Naive thymus-derived CD4-positive, alpha-beta T cell (primary cell): ENCODE data around the gene RRP1B. TPM values are rescaled to one million over a fixed set of nuclear protein-coding genes. Genes with fewer than 3 reads are reported as not detected.

Experiments used
- ATAC-seq: fragments of 150-1000 bp; cut with Tn5 transposase; 2 replicates; pipeline ENCODE4 v1.10.0; 2021; ENCODE audit warnings: mild to moderate bottlenecking, moderate library complexity
- CTCF ChIA-PET: fragments of 350-600 bp; sonication (Branson Sonifier 250); formaldehyde crosslinking; loops from one replicate; lab custom pipeline; 2021; ENCODE audit warnings: antibody characterized with exemption; lab: Charles Lee
- POLR2A ChIA-PET: fragments of 350-600 bp; sonication (Branson Sonifier 250); formaldehyde crosslinking; loops from one replicate; lab custom pipeline; 2021; ENCODE audit warnings: antibody characterized with exemption, inconsistent platforms; lab: Charles Lee
- DNase-seq, 9 donors: peaks; one replicate each; pipeline versions ENCODE4 v3.0.0 to v3.0.0-alpha.2; 2020 to 2022; ENCODE audit warnings: mixed read lengths in 1 of 9
- H3K27ac ChIP-seq: one replicate; pipeline ENCODE4 v1.7.0; 2013; ENCODE audit warnings: mild to moderate bottlenecking, low read depth, low read length, moderate library complexity
- H3K27me3 ChIP-seq, 2 donors: one replicate each; pipeline ENCODE4 v1.7.0; 2013; ENCODE audit warnings: low read length in 2 of 2, mild to moderate bottlenecking in 2 of 2, moderate library complexity in 2 of 2; ENCODE audit not compliant: control insufficient read depth in 2 of 2, insufficient read depth in 2 of 2
- H3K36me3 ChIP-seq, 3 experiments: 1 replicate in 2 of 3; 2 replicates in 1 of 3; pipeline ENCODE4 v1.7.0; 2013; ENCODE audit warnings: low read length in 3 of 3, mild to moderate bottlenecking in 3 of 3, moderate library complexity in 1 of 3; ENCODE audit not compliant: insufficient read depth in 3 of 3, control insufficient read depth in 2 of 3
- H3K4me1 ChIP-seq, 2 donors: one replicate each; pipeline ENCODE4 v1.7.0; 2013; ENCODE audit warnings: low read length in 2 of 2, mild to moderate bottlenecking in 2 of 2, moderate library complexity in 1 of 2; ENCODE audit not compliant: control insufficient read depth in 2 of 2, insufficient read depth in 2 of 2
- H3K4me3 ChIP-seq: 2 replicates; pipeline ENCODE4 v1.7.0; 2013; ENCODE audit warnings: mild to moderate bottlenecking, low read length
- H3K9me3 ChIP-seq, 3 experiments: 1 replicate in 2 of 3; 2 replicates in 1 of 3; pipeline ENCODE4 v1.7.0; 2013; ENCODE audit warnings: low read length in 3 of 3; ENCODE audit not compliant: control insufficient read depth in 2 of 3
- H3K27ac Mint-ChIP-seq, 9 donors: one replicate each; pipeline ENCODE4 v1.8.0; 2020 to 2022; ENCODE audit warnings: mixed read lengths in 9 of 9, mild to moderate bottlenecking in 8 of 9, moderate library complexity in 5 of 9, inconsistent platforms in 2 of 9
- H3K27me3 Mint-ChIP-seq, 5 donors: one replicate each; pipeline ENCODE4 v1.8.0; 2021 to 2022; ENCODE audit warnings: mixed read lengths in 5 of 5, mild to moderate bottlenecking in 1 of 5
- H3K36me3 Mint-ChIP-seq, 5 donors: one replicate each; pipeline ENCODE4 v1.8.0; 2020 to 2022; ENCODE audit warnings: mixed read lengths in 5 of 5, mild to moderate bottlenecking in 3 of 5, inconsistent platforms in 1 of 5
- H3K4me1 Mint-ChIP-seq, 7 donors: one replicate each; pipeline ENCODE4 v1.8.0; 2020 to 2022; ENCODE audit warnings: mixed read lengths in 7 of 7, mild to moderate bottlenecking in 3 of 7, inconsistent platforms in 1 of 7
- H3K4me3 Mint-ChIP-seq, 10 donors: one replicate each; pipeline ENCODE4 v1.8.0; 2020 to 2022; ENCODE audit warnings: mild to moderate bottlenecking in 10 of 10, mixed read lengths in 10 of 10, moderate library complexity in 6 of 10, inconsistent platforms in 2 of 10
- H3K9me3 Mint-ChIP-seq, 11 donors: one replicate each; pipeline ENCODE4 v1.8.0; 2020 to 2022; ENCODE audit warnings: mixed read lengths in 11 of 11, mild to moderate bottlenecking in 4 of 11, inconsistent platforms in 1 of 11, moderate library complexity in 1 of 11
- intact Hi-C, 2 donors: fragments of 100-400 bp; cut with micrococcal nuclease; formaldehyde crosslinking; loops; one replicate each; pipeline ENCODE4 v1.15.1; 2023
- polyA plus RNA-seq, 2 donors: library from polyadenylated mRNA; unstranded; fragments of 300-500 nt; fragmentation: Illumina TruSeq; gene quantifications; one replicate each; pipeline ENCODE4 v1.2.3, GENCODE V29; 2021
- total RNA-seq, 6 experiments: library from RNA in 5 of 6; stranded (reverse) in 5 of 6; gene quantifications; 1 replicate in 5 of 6; 2 replicates in 1 of 6; pipeline ENCODE4 v1.2.3 and lab custom pipeline; 2021 to 2026

RRP1B gene
- total and polyA plus RNA-seq, 7 experiments from 2014 or later, result 23.9 to 49.3 (median 39.6) TPM

DNA sequence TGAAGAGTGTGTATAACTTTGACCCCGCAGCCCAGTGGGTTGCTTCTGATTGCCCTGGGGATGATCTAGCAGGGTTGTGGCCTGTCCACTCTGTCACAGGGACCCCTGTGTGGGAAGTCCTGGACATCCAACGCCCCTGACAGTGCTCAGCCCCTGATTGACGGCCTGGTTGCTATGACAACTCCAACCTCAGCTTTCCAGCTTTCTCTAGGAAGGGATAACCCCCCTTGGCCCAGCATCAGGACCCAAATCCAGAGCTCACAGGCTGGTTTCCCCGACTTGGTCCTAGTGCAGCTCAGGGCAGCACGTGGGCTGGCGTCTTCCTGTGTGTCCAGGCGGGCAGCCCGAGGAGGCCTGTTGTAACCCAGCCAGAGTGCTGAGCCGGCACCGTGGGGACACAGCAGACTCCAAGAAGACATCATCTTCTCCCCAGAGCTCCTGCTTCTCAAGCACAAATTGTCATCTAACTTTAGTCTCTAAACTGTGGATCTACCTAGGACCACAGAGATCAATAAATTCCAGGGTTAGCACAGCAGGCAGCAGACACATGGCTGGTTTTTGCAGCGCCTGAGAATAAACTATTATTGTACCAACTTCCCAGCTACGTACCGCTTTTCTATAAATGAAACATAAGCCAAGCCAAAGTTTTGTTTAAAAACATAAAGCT is 40.7 kb downstream of the RRP1B start:
- no peak for DNase-seq
- peaks cover 4 to 30% (median 19%) of the 10 kb centered on the region in 5 donors for H3K36me3 Mint-ChIP-seq
- intact Hi-C loops, result no loop called here
- Histone ChIP-seq H3K27me3 (no peaks in the 10 kb centered on the region), H3K4me1 (no peaks in the 10 kb centered on the region), H3K4me3 (no peak overlapping the region), H3K36me3 (peaks cover 0 to 11% (median 0%) of the 10 kb centered on the region in 3 experiments), H3K27ac (no peak overlapping the region), H3K9me3 (no peaks in the 10 kb centered on the region)
- no peak overlapping the region for H3K4me3 Mint-ChIP-seq
- no peak overlapping the region for H3K27ac Mint-ChIP-seq
- ATAC-seq, result no peak
- peaks cover 0 to 18% (median 5%) of the 10 kb centered on the region in 11 donors for H3K9me3 Mint-ChIP-seq
- H3K27me3 Mint-ChIP-seq, result no peaks in the 10 kb centered on the region
- CTCF ChIA-PET, result no interaction called here
- POLR2A ChIA-PET, result no interaction called here
- peaks cover 7 to 36% (median 22%) of the 10 kb centered on the region in 7 donors for H3K4me1 Mint-ChIP-seq

DNA sequence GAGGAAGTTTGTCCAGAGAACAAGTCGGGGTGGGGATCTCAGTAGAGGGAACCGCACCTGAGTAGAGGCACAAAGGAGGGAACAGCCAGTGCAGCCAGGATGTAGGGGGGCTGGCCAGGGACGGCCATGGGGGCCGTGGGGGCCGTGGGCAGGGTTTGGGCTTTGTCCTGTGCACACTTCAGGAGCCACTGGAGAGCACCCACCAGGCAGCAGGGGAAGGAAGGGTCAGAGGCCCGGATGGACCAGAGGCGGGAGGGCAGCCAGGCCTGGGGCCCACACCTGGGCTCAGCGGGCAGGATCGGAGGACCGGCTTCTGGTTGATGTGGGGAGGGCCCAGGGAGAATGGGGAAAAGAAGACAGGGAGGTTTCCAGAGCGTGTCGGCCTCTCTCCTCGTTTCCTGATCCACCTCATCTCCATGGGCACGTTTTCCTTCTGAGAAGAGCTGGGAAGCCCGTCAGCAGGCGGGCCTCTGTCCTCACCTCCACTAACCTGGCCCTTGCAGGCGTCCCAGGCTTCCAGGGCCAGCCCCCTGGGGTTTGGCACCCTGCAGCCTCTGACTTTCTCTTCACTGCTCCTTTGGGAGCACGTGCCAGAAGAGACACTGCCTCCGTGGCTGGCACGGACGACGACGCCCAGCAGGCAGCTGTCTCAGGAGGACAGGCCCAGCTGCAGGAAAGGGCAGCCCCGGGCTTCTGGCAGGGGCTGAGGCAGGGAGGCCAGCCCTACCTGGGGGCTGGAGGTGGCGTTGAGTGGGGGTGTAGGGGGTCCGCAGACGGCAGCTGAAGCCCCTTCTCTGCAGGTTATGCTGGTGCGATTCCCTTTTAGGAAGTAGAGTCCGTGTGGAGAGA is 42.8 kb downstream of the RRP1B start:
- ATAC-seq (no peak), DNase-seq (no peak)
- ChIA-PET POLR2A (no interaction called here), CTCF (no interaction called here)
- no peaks in the 10 kb centered on the region for H3K36me3 ChIP-seq
- Mint-ChIP-seq H3K4me1 (peaks cover 4 to 33% (median 22%) of the 10 kb centered on the region in 7 donors), H3K27ac (no peak overlapping the region), H3K4me3 (peak overlapping the region; percentile 33 to 75 (median 70)), H3K9me3 (peaks cover 0 to 18% (median 5%) of the 10 kb centered on the region in 11 donors), H3K36me3 (peaks cover 0 to 12% (median 7%) of the 10 kb centered on the region in 5 donors), H3K27me3 (no peaks in the 10 kb centered on the region)
- no peak overlapping the region for H3K27ac ChIP-seq
- H3K4me3 ChIP-seq, result no peak overlapping the region
- no peaks in the 10 kb centered on the region for H3K4me1 ChIP-seq
- H3K27me3 ChIP-seq, result no peaks in the 10 kb centered on the region
- intact Hi-C loops, result no loop called here
- H3K9me3 ChIP-seq, result no peaks in the 10 kb centered on the region

DNA sequence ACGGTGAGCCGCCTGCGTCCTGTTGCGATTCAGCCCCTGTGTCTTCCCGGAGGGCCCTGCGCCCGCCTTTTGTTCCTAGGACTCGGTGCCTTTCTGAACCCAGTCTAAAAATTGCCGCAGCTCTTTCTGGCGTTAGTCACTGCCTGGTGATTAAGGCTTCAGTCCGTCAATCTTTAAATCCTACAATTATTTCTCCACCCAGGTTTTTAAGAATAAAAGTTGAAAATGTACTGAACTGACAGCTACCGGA is 43.4 kb downstream of the RRP1B start:
- POLR2A ChIA-PET, result no interaction called here

DNA sequence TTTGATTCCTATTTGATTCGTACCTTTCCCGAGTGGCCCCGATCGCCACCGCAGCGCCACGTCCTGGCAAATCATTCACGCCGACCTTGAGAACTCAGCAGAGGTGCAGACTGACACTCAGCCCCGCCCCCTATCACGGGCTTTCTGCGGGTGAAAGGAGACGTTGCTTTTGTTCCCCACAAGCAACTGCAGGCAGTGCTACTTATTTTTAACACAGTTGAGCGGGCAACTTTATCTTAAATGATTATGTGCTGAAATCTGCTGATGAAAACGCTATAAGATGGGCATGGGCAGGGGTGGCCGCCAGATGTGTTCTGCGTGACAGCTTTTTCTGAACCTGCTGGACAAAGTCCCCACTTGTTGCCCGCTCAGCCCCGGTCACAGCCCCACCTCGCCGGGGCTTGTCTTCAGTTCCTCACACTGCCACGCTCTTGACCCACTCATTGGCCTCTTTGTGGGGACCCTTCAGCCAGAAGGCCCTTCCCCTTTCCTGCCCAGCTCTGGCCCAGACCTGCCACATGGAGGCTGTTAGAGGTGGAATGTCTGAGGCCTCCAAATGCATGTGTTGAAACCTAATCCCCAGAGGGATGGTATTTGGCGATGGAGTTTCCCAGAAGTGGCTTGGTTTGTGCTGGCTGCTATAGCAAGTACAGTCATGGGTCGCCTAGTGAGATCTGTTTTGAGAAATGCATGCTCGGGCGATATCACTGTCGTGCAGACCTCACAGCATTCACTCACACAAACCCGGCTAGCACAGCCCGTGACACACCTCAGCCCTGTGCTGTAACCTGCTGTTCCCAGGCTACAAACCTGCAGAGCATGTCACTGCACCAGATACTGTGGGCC is 43.9 kb downstream of the RRP1B start:
- Mint-ChIP-seq H3K36me3 (peaks cover 0 to 8% (median 5%) of the 10 kb centered on the region in 5 donors), H3K4me3 (peak overlapping the region; percentile 33 to 75 (median 70)), H3K27me3 (no peaks in the 10 kb centered on the region), H3K4me1 (peaks cover 4 to 25% (median 14%) of the 10 kb centered on the region in 7 donors), H3K27ac (peak overlapping the region in 3 of 9 donors; percentile 25 to 81 (median 34)), H3K9me3 (peaks cover 0 to 8% (median 0%) of the 10 kb centered on the region in 11 donors)
- Histone ChIP-seq H3K36me3 (no peaks in the 10 kb centered on the region), H3K9me3 (no peaks in the 10 kb centered on the region), H3K27me3 (no peaks in the 10 kb centered on the region), H3K4me3 (no peak overlapping the region), H3K4me1 (no peaks in the 10 kb centered on the region), H3K27ac (no peak overlapping the region)
- CTCF ChIA-PET, result no interaction called here
- POLR2A ChIA-PET, result no interaction called here
- intact Hi-C loops, result no loop called here
- ATAC-seq, result peak; percentile 64
- DNase-seq, result peak in 2 of 9 donors; percentile 27 to 40

More for the DNA sequence above, 43.4 kb downstream of the RRP1B start:
- H3K36me3 Mint-ChIP-seq, result peaks cover 0 to 10% (median 7%) of the 10 kb centered on the region in 5 donors
- no peak for DNase-seq
- peak overlapping the region in 3 of 9 donors; percentile 15 to 81 (median 25) for H3K27ac Mint-ChIP-seq
- H3K4me1 Mint-ChIP-seq, result peaks cover 4 to 30% (median 18%) of the 10 kb centered on the region in 7 donors
- peak overlapping the region; percentile 33 to 75 (median 70) for H3K4me3 Mint-ChIP-seq
- Histone ChIP-seq H3K27me3 (no peaks in the 10 kb centered on the region), H3K4me3 (no peak overlapping the region), H3K9me3 (no peaks in the 10 kb centered on the region), H3K36me3 (no peaks in the 10 kb centered on the region), H3K4me1 (no peaks in the 10 kb centered on the region), H3K27ac (no peak overlapping the region)
- CTCF ChIA-PET, result no interaction called here
- no peaks in the 10 kb centered on the region for H3K27me3 Mint-ChIP-seq
- ATAC-seq, result no peak
- peaks cover 0 to 14% (median 2%) of the 10 kb centered on the region in 11 donors for H3K9me3 Mint-ChIP-seq
- intact Hi-C loops, result no loop called here

DNA sequence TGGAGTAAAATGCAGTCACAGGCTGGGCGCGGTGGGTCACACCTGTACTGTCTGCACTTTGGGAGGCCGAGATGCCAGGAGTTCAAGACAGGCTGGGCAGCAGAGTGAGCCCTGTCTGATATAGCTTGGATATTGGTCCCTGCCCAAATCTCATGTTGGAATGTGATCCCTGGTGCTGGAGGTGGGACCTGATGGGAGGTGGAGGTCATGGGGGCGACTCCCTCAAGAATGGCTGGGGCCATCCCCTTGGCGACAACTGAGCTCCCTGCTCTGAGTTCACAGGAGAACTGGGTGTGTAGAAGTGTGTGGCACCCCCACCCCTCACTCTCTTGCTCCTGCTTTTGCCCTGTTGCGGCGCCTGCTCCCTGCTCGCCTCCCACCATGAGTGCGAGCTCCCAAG is 48.1 kb downstream of the RRP1B start:
- CTCF ChIA-PET, result no interaction called here
- peaks cover 0 to 20% (median 0%) of the 10 kb centered on the region in 5 donors for H3K27me3 Mint-ChIP-seq

DNA sequence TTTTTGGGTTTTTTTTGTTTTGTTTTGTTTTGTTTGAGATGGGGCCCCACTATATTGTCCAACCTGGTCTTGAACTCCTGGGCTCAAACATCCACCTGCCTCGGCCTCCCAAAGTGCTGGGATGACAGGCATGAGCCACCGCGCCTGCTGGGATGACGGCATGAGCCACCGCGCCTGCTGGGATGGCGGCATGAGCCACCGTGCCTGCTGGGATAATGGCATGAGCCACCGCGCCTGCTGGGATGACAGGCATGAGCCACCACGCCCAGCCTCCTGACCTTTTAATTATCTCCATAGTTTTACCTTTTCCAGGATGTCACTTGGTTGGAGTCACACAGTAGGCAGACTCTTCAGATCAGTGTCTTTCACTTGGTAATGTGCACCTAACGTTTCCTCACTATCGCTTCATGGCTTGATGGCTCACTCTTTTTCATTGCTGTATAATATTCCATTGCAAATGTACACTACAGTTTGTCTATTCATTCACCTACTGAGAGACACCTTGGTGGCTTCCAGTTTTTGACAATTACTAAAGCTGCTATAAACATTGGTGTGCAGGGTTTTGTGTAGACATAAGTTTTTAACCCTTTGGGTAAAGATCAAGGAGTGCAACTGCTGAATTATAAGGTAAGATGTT is 49.5 kb downstream of the RRP1B start:
- no peaks in the 10 kb centered on the region for H3K9me3 ChIP-seq
- H3K27me3 Mint-ChIP-seq, result peaks cover 0 to 27% (median 0%) of the 10 kb centered on the region in 5 donors
- intact Hi-C loops, result no loop called here
- H3K4me1 ChIP-seq, result no peaks in the 10 kb centered on the region
- no peak for ATAC-seq
- POLR2A ChIA-PET, result no interaction called here
- no peak overlapping the region for H3K4me3 ChIP-seq
- no peaks in the 10 kb centered on the region for H3K36me3 Mint-ChIP-seq
- no peak for DNase-seq
- no peaks in the 10 kb centered on the region for H3K9me3 Mint-ChIP-seq
- no peaks in the 10 kb centered on the region for H3K4me1 Mint-ChIP-seq
- H3K27ac ChIP-seq, result no peak overlapping the region
- no peaks in the 10 kb centered on the region for H3K27me3 ChIP-seq
- CTCF ChIA-PET, result no interaction called here
- no peak overlapping the region for H3K4me3 Mint-ChIP-seq
- H3K36me3 ChIP-seq, result no peaks in the 10 kb centered on the region
- no peak overlapping the region for H3K27ac Mint-ChIP-seq

More for the DNA sequence above, 48.1 kb downstream of the RRP1B start:
- DNase-seq (no peak), ATAC-seq (no peak)
- H3K36me3 Mint-ChIP-seq, result no peaks in the 10 kb centered on the region
- Histone ChIP-seq H3K9me3 (no peaks in the 10 kb centered on the region), H3K4me3 (no peak overlapping the region), H3K4me1 (no peaks in the 10 kb centered on the region), H3K27me3 (no peaks in the 10 kb centered on the region), H3K36me3 (no peaks in the 10 kb centered on the region), H3K27ac (no peak overlapping the region)
- H3K4me1 Mint-ChIP-seq, result peaks cover 4 to 10% (median 6%) of the 10 kb centered on the region in 7 donors
- intact Hi-C loops, result no loop called here
- no peaks in the 10 kb centered on the region for H3K9me3 Mint-ChIP-seq
- no peak overlapping the region for H3K27ac Mint-ChIP-seq
- H3K4me3 Mint-ChIP-seq, result no peak overlapping the region
- POLR2A ChIA-PET, result no interaction called here
